NCI-H69 (cell line): ENCODE data around the gene BMP10.

Experiments used
- DNase-seq: peaks from one replicate; lab custom pipeline; 2025; lab: John Stamatoyannopoulos, UW

The BMP10 gene

GRCh38 chr2:68850524-68850923 lies 20.7 kb downstream of the BMP10 start:
- DNase-seq = no peak

GRCh38 chr2:68849579-68850030 lies 21.6 kb downstream of the BMP10 start:
- no peak for DNase-seq

- no peak for DNase-seq
These were observed 23.4 kb downstream of the BMP10 start for GRCh38 chr2:68847751-68848150.

GRCh38 chr2:68846091-68846490 lies 25.1 kb downstream of the BMP10 start:
- DNase-seq = no peak

GRCh38 chr2:68845043-68845442 lies 26.2 kb downstream of the BMP10 start:
- no peak for DNase-seq

GRCh38 chr2:68839260-68839833 lies 31.9 kb downstream of the BMP10 start:
- peak; percentile 1 for DNase-seq

- no peak for DNase-seq
These were observed 32.6 kb downstream of the BMP10 start for GRCh38 chr2:68838641-68839040.

GRCh38 chr2:68837861-68838341 lies 33.3 kb downstream of the BMP10 start:
- DNase-seq = no peak

GRCh38 chr2:68837164-68837860 lies 33.9 kb downstream of the BMP10 start:
- DNase-seq = no peak

GRCh38 chr2:68835621-68836020 lies 35.6 kb downstream of the BMP10 start:
- DNase-seq = no peak

- no peak for DNase-seq
These were observed 36.3 kb downstream of the BMP10 start for GRCh38 chr2:68834737-68835376.

GRCh38 chr2:68833162-68833561 lies 38.0 kb downstream of the BMP10 start:
- DNase-seq = no peak

GRCh38 chr2:68832233-68832869 lies 38.8 kb downstream of the BMP10 start:
- DNase-seq = no peak

- DNase-seq = no peak
These were observed 39.4 kb downstream of the BMP10 start for GRCh38 chr2:68831686-68832232.

- no peak for DNase-seq
These were observed 41.4 kb downstream of the BMP10 start for GRCh38 chr2:68829749-68830148.

GRCh38 chr2:68828887-68829708 lies 42.1 kb downstream of the BMP10 start:
- DNase-seq = peak; percentile 81

GRCh38 chr2:68827666-68828065 lies 43.5 kb downstream of the BMP10 start:
- no peak for DNase-seq

- no peak for DNase-seq
These were observed 45.3 kb downstream of the BMP10 start for GRCh38 chr2:68825866-68826265.

GRCh38 chr2:68824831-68825230 lies 46.4 kb downstream of the BMP10 start:
- no peak for DNase-seq

GRCh38 chr2:68822207-68822872 lies 48.9 kb downstream of the BMP10 start:
- DNase-seq = no peak

GRCh38 chr2:68819556-68819955 lies 51.6 kb downstream of the BMP10 start:
- no peak for DNase-seq
